GM23248 (cell line): ENCODE data around the gene COCH. TPM values are rescaled to one million over a fixed set of nuclear protein-coding genes. Genes with fewer than 3 reads are reported as not detected.

Experiments
- DNase-seq: peaks from one replicate; pipeline ENCODE4 v3.0.0-alpha.2; 2015
- H2AFZ ChIP-seq: fragments of 200-600 bp; sonication (generic); 2 replicates; pipeline ENCODE4 v1.6.1; 2016; ENCODE audit warnings: antibody characterized with exemption
- H3F3A ChIP-seq: fragments of 200-600 bp; sonication (generic); 2 replicates; pipeline ENCODE4 v1.6.1; 2016; ENCODE audit warnings: mild to moderate bottlenecking, antibody characterized with exemption, mixed run types; ENCODE audit not compliant: insufficient read depth
- H3K27ac ChIP-seq: fragments of 200-600 bp; sonication (generic); 2 replicates; pipeline ENCODE4 v1.5.1; 2016; ENCODE audit warnings: mild to moderate bottlenecking
- H3K27me3 ChIP-seq: fragments of 200-600 bp; sonication (generic); replicated peaks from 2 replicates; pipeline ENCODE4 v1.6.1; 2016; ENCODE audit warnings: mild to moderate bottlenecking; ENCODE audit not compliant: insufficient read depth
- H3K36me3 ChIP-seq: fragments of 200-600 bp; sonication (generic); 2 replicates; pipeline ENCODE4 v1.6.1; 2016; ENCODE audit warnings: low read depth, mild to moderate bottlenecking
- H3K4me1 ChIP-seq: fragments of 200-600 bp; sonication (generic); 2 replicates; pipeline ENCODE4 v1.6.1; 2016; ENCODE audit warnings: mild to moderate bottlenecking; ENCODE audit not compliant: insufficient read depth
- H3K4me2 ChIP-seq: fragments of 200-600 bp; sonication (generic); one replicate; pipeline ENCODE4 v1.6.1; 2016; ENCODE audit warnings: mild to moderate bottlenecking; ENCODE audit not compliant: unreplicated experiment
- H3K4me3 ChIP-seq: fragments of 200-600 bp; sonication (generic); 2 replicates; pipeline ENCODE4 v1.5.1; 2016; ENCODE audit warnings: mild to moderate bottlenecking
- H3K79me2 ChIP-seq: fragments of 200-600 bp; sonication (generic); 2 replicates; pipeline ENCODE4 v1.6.1; 2016; ENCODE audit warnings: mild to moderate bottlenecking; ENCODE audit not compliant: insufficient read depth
- H3K9ac ChIP-seq: fragments of 200-600 bp; sonication (generic); 2 replicates; pipeline ENCODE4 v1.6.1; 2016; ENCODE audit warnings: mild to moderate bottlenecking
- H3K9me2 ChIP-seq: fragments of 200-600 bp; sonication (generic); 2 replicates; pipeline ENCODE4 v1.6.1; 2016; ENCODE audit warnings: mixed run types, mild to moderate bottlenecking, moderate library complexity; ENCODE audit not compliant: insufficient read depth
- H3K9me3 ChIP-seq: fragments of 200-600 bp; sonication (generic); one replicate; pipeline ENCODE4 v1.6.1; 2017; ENCODE audit warnings: low read depth
- H4K20me1 ChIP-seq: fragments of 200-600 bp; sonication (generic); 2 replicates; pipeline ENCODE4 v1.6.0; 2016; ENCODE audit not compliant: insufficient read depth
- EZH2 ChIP-seq: fragments of 200-600 bp; sonication (generic); IDR thresholded peaks from 2 replicates; pipeline ENCODE4 v1.6.1; 2018; ENCODE audit warnings: antibody characterized with exemption, mild to moderate bottlenecking; ENCODE audit not compliant: insufficient read depth, poor library complexity, severe bottlenecking
- EZH2phosphoT487 ChIP-seq: fragments of 200-600 bp; sonication (generic); IDR thresholded peaks from 2 replicates; pipeline ENCODE4 v1.6.1; 2018; ENCODE audit warnings: antibody characterized with exemption, moderate library complexity, mild to moderate bottlenecking, low read depth; ENCODE audit not compliant: insufficient read depth
- WGBS, 2 experiments: methylation state at CpG; one replicate each; pipeline ENCODE4 v1.1.6; 2015 to 2017; ENCODE audit warnings: low lambda C conversion rate in 2 of 2, low coverage in 1 of 2; ENCODE audit errors: missing lambda C conversion rate in 2 of 2; 5-methylcytosine and 5-hydroxymethylcytosine counted together
- in situ Hi-C: fragments of 300-500 bp; cut with MboI; formaldehyde crosslinking; loops from 2 replicates; pipeline ENCODE4 v1.15.0; 2020
- polyA plus RNA-seq: library from polyadenylated mRNA; unstranded; fragments of >200 nt; fragmentation: Nextera tagmentation; extraction: Ambion mirVana; gene quantifications from 2 replicates; pipeline ENCODE4 v1.2.1, GENCODE V29; 2016
- total RNA-seq: library from RNA; depleted of rRNA; stranded (reverse); fragments of >200 nt; shearing (Covaris generic); gene quantifications from 2 replicates; pipeline ENCODE4 v1.2.3, GENCODE V29; 2014

The COCH gene
- total and polyA plus RNA-seq, 2 experiments from 2014 or later: not detected

- Histone ChIP-seq H3K9me2 (no peaks in the 10 kb centered on the region), H3K36me3 (no peaks in the 10 kb centered on the region), H3K9me3 (no peaks in the 10 kb centered on the region), H3K4me3 (no peak overlapping the region), H3F3A (no peaks in the 10 kb centered on the region), H3K27me3 (peaks cover 50% of the 10 kb centered on the region), H3K4me1 (no peaks in the 10 kb centered on the region), H3K9ac (no peak overlapping the region), H3K27ac (no peak overlapping the region), H3K4me2 (no peak overlapping the region), H3K79me2 (no peaks in the 10 kb centered on the region), H4K20me1 (no peaks in the 10 kb centered on the region), H2AFZ (no peak overlapping the region)
- TF ChIP-seq EZH2phosphoT487 (no peak), EZH2 (no peak)
- in situ Hi-C loops: no loop called here
- DNase-seq: no peak
- WGBS, 2 experiments: 79 to 81% methylated on average over 4 of the region's 4 CpGs
Observed at GRCh38 chr14:30876692-30877091, 2.3 kb downstream of the COCH start.

- TF ChIP-seq EZH2phosphoT487 (no peak), EZH2 (no peak)
- Histone ChIP-seq H3K79me2 (no peaks in the 10 kb centered on the region), H2AFZ (no peak overlapping the region), H3K9me2 (no peaks in the 10 kb centered on the region), H3K4me1 (0 out of 2 replicates have a peak, but pooled peaks cover 6% of the 10 kb centered on the region), H3K4me2 (no peak overlapping the region), H3K9me3 (no peaks in the 10 kb centered on the region), H3K4me3 (no peak overlapping the region), H3K36me3 (no peaks in the 10 kb centered on the region), H4K20me1 (no peaks in the 10 kb centered on the region), H3F3A (no peaks in the 10 kb centered on the region), H3K9ac (no peak overlapping the region), H3K27ac (no peak overlapping the region), H3K27me3 (no peaks in the 10 kb centered on the region)
- no peak for DNase-seq
- WGBS, 2 experiments: 96% methylated on average over 1 of the region's 1 CpG
- in situ Hi-C loops: no loop called here
Observed at GRCh38 chr14:30882431-30882830, 8.1 kb downstream of the COCH start.

GRCh38 chr14:30883508-30884294 lies 9.3 kb downstream of the COCH start:
- Histone ChIP-seq H3K27ac (no peak overlapping the region), H3K4me1 (0 out of 2 replicates have a peak, but pooled peaks cover 6% of the 10 kb centered on the region), H3K9me3 (no peaks in the 10 kb centered on the region), H3F3A (no peaks in the 10 kb centered on the region), H3K9me2 (no peaks in the 10 kb centered on the region), H2AFZ (no peak overlapping the region), H3K4me2 (no peak overlapping the region), H4K20me1 (no peaks in the 10 kb centered on the region), H3K4me3 (no peak overlapping the region), H3K9ac (no peak overlapping the region), H3K79me2 (no peaks in the 10 kb centered on the region), H3K36me3 (no peaks in the 10 kb centered on the region), H3K27me3 (no peaks in the 10 kb centered on the region)
- TF ChIP-seq EZH2phosphoT487 (no peak), EZH2 (no peak)
- no peak for DNase-seq
- WGBS, 2 experiments: 75 to 82% methylated on average over 6 of the region's 6 CpGs
- in situ Hi-C loops: no loop called here

GRCh38 chr14:30884901-30885300 lies 10.5 kb downstream of the COCH start:
- Histone ChIP-seq H3K9me3 (no peaks in the 10 kb centered on the region), H3K9me2 (no peaks in the 10 kb centered on the region), H3K27me3 (no peaks in the 10 kb centered on the region), H3K27ac (no peak overlapping the region), H3K79me2 (no peaks in the 10 kb centered on the region), H3K9ac (no peak overlapping the region), H3K36me3 (no peaks in the 10 kb centered on the region), H4K20me1 (no peaks in the 10 kb centered on the region), H3K4me3 (no peak overlapping the region), H2AFZ (no peak overlapping the region), H3F3A (no peaks in the 10 kb centered on the region), H3K4me1 (0 out of 2 replicates have a peak, but pooled peaks cover 6% of the 10 kb centered on the region), H3K4me2 (no peak overlapping the region)
- DNase-seq: no peak
- WGBS, 2 experiments: 83 to 89% methylated on average over 3 of the region's 3 CpGs
- in situ Hi-C loops: no loop called here
- TF ChIP-seq EZH2: no peak
- no peak for TF ChIP-seq EZH2phosphoT487
